Measurements from ENCODE around the gene CLEC5A.
"Not testable (repeated sequence)": the region's sequence is repeated elsewhere in the genome, so short reads cannot be mapped to it uniquely, and the experiment has no call there.

The CLEC5A gene

GRCh38 chr7:141946796-141947195, at the start of gene CLEC5A:
CLEC5A (minus strand) TSS chr7:141946974; CDS start chr7:141946292, 682 bp downstream.
- DNase-seq = no peak

GRCh38 chr7:141993354-141993753, 46.6 kb upstream of the CLEC5A start:
- no peak for DNase-seq

GRCh38 chr7:141992688-141993087, 45.9 kb upstream of the CLEC5A start:
- no peak for DNase-seq

GRCh38 chr7:141992156-141992555, 45.4 kb upstream of the CLEC5A start:
- DNase-seq = no peak

- no peak for DNase-seq
These were observed 44.4 kb upstream of the CLEC5A start for GRCh38 chr7:141991140-141991539.

- no peak for DNase-seq
These were observed 43.4 kb upstream of the CLEC5A start for GRCh38 chr7:141990011-141990725.

GRCh38 chr7:141987803-141988202, 41.0 kb upstream of the CLEC5A start:
- DNase-seq = not testable (repeated sequence)

- no peak for DNase-seq
These were observed 40.1 kb upstream of the CLEC5A start for GRCh38 chr7:141986923-141987322.

- peak; percentile 15 for DNase-seq
These were observed 39.2 kb upstream of the CLEC5A start for GRCh38 chr7:141985926-141986325.

GRCh38 chr7:141979568-141979967, 32.8 kb upstream of the CLEC5A start:
- DNase-seq = no peak

- DNase-seq = no peak
These were observed 31.6 kb upstream of the CLEC5A start for GRCh38 chr7:141978351-141978750.

GRCh38 chr7:141976524-141977245, 29.9 kb upstream of the CLEC5A start:
- no peak for DNase-seq

- peak; percentile 85 for DNase-seq
These were observed 29.2 kb upstream of the CLEC5A start for GRCh38 chr7:141975806-141976523.

GRCh38 chr7:141974831-141975230, 28.1 kb upstream of the CLEC5A start:
- DNase-seq = peak; percentile 20

- no peak for DNase-seq
These were observed 26.9 kb upstream of the CLEC5A start, which contains the start of gene TAS2R38 for GRCh38 chr7:141973673-141974072. TAS2R38 (minus strand) TSS chr7:141973773; CDS start chr7:141973689, 84 bp downstream.

GRCh38 chr7:141960687-141961422, 14.1 kb upstream of the CLEC5A start:
- no peak for DNase-seq

- no peak for DNase-seq
These were observed 9.3 kb upstream of the CLEC5A start for GRCh38 chr7:141956084-141956483.

- no peak for DNase-seq
These were observed 7.6 kb upstream of the CLEC5A start for GRCh38 chr7:141954334-141954733.

- DNase-seq = no peak
These were observed 5.7 kb upstream of the CLEC5A start for GRCh38 chr7:141952461-141952860.

- no peak for DNase-seq
These were observed 4.0 kb upstream of the CLEC5A start for GRCh38 chr7:141950806-141951205.

GRCh38 chr7:141949911-141950310, 3.1 kb upstream of the CLEC5A start:
- DNase-seq = no peak

- DNase-seq = no peak
These were observed 2.7 kb upstream of the CLEC5A start for GRCh38 chr7:141949451-141949850.

GRCh38 chr7:141949021-141949420, 2.2 kb upstream of the CLEC5A start:
- DNase-seq = no peak

Data from NCI-H748 treated with DMSO at 0.1 percent for 48 hours (cell line).